Stomach (tissue), 4 donors: ENCODE results near the gene SAXO2.

Source experiments
- CTCF ChIP-seq, 7 experiments: fragments of 450-650 bp in 4 of 7; fragments of 200-600 bp in 3 of 7; sonication (generic) in 3 of 7; IDR thresholded peaks; one replicate each; pipeline ENCODE4 v1.5.1; 2016 to 2019; ENCODE audit warnings: antibody characterized with exemption in 7 of 7, control low read depth in 2 of 7, mild to moderate bottlenecking in 1 of 7
- EP300 ChIP-seq: sonication (generic); formaldehyde crosslinking; IDR thresholded peaks from one replicate; pipeline ENCODE4 v1.6.1; 2017; ENCODE audit warnings: antibody characterized with exemption
- POLR2A ChIP-seq, 4 donors: fragments of 450-650 bp; IDR thresholded peaks; one replicate each; pipeline ENCODE4 v1.6.1; 2016; ENCODE audit warnings: antibody characterized with exemption in 4 of 4, control low read depth in 2 of 4, mild to moderate bottlenecking in 1 of 4, moderate library complexity in 1 of 4
- POLR2AphosphoS5 ChIP-seq, 3 donors: sonication (generic); formaldehyde crosslinking; IDR thresholded peaks; one replicate each; pipeline ENCODE4 v1.6.1; 2016; ENCODE audit warnings: antibody characterized with exemption in 3 of 3

- TF ChIP-seq CTCF (IDR thresholded peaks at IDR 0.05) (no peak), POLR2A (IDR thresholded peaks at IDR 0.05) (no peak), EP300 (no peak), POLR2AphosphoS5 (IDR thresholded peaks at IDR 0.05) (no peak)
Observed at GRCh38 chr15:82294061-82294690, 31.6 kb downstream of the SAXO2 start.
